SIG-M5 (cell line): ENCODE measurements around the gene S100A2.

ENCODE experiments used
- DNase-seq: peaks from one replicate; lab custom pipeline; 2025; lab: John Stamatoyannopoulos, UW

Gene S100A2

DNA sequence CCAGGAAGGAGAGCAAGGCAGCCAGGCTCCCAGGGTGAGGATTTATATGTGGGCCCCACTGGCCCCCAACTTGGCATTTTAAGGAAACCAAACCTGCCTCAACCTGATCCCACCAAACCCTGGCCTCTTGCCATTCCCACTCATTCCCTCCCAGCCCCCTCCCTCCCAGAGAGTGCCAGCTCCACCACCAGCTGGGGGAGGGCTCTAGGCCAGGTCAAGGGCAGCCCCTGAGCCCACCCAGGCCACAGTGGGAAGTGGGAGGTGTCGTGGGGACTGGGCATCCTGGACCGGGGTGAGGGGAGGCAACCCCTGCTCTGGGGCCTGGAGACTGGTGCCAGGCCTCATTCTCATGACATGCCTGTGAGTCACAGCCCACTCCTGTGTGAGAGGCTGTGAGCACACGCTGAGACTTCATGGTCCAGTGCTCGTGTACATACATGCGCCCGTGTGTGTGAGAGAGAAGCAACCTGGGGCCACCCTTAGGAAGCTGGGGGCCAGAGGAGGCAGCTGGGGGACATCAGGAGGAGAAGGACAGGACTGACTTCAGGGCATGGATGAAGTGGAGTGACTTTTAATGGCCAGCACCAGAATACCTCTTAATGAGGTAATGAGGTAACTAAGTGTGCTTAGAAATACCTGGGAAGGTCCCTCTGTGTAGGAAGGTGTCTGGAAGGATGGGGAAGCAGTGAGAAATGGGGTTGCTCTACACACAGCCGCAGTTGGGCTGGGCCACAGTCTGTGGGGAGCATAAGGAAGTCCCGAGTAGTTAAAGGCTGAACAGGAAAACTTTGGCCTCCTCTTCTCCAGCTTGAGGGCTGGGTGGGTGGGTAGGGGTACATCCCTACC, at the start of gene S100A2:
TSS of gene S100A2 (minus strand) at position 316 of the 846 bp plus-strand sequence. CDS start 1,967 bp downstream, outside the sequence.
- DNase-seq: no peak

DNA sequence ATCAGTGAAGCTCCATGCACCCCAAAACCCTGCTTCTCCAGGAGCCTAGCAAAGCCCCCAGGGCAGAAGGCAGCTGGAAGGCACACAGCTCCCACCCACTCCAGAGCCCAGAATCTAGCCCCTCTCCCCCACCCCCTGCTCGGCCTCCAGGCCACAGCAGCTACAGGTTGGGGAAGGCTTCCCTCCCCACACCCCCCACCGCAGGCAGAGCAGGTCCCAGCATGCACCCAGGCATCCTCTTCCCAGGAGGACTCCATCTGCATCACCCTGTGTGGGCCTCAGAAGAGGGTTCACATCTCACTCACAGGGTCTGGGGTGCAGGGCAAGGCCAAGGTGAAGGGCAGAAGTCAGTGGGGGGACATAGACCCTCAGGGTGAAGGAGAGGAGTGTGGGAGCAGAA, 49.8 kb upstream of the S100A2 start:
- no peak for DNase-seq

DNA sequence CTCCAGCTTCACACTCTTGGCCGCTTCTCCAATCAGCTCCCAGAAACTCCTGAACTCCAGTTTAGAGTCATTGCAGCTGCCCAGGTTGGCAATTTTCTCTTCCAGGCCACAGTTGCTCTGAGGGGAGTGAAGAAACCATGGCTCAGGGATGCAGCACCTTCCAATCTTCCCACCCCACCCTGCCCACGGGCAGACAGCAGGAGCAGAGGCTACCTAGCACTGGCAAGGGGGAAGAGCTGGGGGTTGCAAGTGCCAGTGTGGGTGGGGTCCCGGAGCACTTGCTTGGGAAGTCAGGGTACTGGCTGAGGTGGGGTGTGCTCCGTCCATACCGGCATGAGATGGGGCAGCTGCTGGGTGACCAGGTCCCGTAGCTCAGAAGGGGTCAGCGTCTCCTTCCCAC, 49.3 kb upstream of the S100A2 start:
- no peak for DNase-seq

DNA sequence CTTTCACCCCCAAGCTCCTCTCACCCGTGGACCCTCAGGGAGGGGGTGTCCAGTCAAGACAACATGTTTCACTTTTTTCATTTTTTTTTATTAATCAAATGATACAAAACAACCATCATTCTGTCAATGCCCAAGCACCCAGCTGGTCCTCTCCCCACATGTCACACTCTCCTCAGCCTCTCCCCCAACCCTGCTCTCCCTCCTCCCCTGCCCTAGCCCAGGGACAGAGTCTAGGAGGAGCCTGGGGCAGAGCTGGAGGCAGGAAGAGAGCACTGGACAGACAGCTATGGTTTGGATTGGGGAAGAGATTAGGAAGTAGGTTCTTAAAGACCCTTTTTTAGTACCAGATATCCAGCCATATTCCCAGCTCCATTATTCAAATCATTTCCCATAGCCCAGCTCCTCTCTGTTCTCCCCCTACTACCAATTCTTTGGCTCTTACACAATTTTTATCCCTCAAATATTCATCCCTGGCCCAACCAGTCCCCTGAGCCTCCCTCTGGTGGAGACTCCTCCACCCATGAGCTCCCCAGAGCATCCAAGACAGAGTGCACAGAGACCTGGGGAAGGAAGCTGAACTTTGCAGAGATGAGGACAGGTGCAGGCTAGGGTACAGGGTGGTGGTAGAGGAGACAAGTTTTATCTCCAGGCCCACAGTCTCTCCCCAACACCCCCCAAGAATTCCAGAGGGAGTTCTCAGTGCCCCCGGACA, 48.7 kb upstream of the S100A2 start:
- no peak for DNase-seq

DNA sequence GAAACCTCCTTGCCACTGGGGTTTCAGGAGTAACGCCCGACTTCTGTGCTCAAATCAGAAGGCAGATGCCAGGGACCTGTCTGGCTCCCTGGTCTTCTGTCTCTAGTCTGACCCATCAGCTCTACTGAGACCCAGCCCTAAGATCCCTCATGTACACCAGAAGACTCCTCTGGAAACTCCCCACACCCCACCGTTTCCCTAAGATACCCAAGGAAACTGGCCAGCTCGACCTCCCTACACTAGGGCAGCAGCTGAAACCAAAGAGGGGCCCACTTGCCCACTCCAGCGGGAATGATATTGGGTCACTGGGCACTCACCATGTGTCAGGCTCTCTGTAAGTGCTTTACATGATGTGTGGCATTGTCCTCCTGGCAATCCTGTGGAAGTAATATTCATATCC, 47.8 kb upstream of the S100A2 start:
- DNase-seq: no peak

DNA sequence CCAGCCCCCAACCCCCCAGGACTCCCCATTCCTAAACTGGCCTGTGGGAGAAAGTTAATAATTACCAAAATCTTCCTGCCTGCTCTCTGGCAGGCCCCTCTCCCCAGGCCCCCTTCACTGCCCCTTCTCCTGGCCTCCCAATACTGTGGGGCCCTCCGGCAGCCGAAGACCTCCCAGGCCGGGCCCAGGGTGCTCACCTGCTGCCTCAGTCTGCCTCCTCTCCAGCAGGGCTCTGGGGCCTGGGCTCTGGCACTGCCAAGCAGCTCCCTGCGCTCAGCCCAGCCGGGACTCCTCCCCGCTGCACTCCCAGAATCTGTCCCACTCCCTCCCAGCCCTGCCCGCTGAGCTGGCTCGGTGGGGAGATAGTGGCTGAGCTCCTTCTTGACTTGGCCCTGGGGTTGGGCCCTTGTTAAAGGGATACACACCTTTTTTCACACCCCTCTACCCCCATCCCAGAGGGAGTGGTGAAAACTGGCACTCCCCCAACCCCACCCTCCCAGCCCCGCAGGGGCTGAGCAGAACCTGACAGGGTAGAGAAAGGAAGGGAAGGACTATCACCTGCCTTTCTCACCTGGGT, 47.2 kb upstream of the S100A2 start, which contains the start of gene S100A16:
TSS of gene S100A16 (minus strand) at position 383 of the 577 bp plus-strand sequence. CDS start 4,986 bp downstream, outside the sequence.
- no peak for DNase-seq

DNA sequence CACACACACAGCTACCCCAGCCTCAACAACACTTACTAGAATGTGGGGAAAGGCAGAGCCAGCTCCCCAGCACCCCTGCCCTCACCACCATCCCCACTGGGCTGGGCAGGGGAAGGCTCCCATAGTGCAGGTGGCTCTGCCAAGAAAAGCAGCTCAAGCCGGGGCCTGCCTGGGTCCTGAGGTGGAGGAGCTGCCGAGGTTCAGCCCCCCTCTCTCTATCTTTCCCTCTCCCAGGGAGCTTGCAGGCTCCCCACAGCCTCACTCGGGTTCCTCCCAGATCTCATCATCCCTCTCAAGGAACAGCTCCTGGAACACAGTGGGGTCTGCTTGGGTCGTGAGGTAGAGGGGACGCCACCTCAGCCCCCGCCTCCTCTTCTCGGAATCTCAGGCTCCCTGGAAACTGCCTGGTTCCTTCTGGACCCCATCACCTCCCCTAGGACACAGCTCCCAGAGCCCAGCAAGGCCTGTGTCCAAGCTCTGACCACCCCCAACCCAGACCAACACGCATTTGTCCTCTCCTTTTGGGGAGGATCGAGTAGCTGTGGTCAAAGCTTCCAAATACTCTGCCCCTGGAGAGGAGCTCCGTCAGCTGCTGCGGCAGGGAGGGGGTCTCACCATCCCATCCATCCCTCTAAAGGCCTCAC, 46.6 kb upstream of the S100A2 start:
- no peak for DNase-seq

DNA sequence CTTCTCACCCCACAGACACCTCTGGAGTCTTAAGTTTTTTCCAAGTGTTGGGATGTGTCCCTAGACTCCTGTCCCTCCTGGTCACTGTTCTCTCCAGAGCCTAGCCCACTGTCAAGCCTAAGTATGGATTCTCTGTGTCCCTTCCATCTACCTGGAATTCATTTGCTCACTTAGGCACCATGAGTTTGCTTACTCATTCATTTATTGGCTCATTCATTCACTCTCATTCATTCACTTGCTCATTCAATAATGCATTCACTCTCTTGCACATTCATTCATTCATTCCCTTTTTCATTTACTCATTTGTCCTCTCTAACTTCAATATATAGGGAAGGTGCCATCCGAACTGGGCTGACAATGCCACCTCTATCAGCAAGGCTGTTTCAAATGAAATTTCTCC, 45.7 kb upstream of the S100A2 start:
- no peak for DNase-seq

DNA sequence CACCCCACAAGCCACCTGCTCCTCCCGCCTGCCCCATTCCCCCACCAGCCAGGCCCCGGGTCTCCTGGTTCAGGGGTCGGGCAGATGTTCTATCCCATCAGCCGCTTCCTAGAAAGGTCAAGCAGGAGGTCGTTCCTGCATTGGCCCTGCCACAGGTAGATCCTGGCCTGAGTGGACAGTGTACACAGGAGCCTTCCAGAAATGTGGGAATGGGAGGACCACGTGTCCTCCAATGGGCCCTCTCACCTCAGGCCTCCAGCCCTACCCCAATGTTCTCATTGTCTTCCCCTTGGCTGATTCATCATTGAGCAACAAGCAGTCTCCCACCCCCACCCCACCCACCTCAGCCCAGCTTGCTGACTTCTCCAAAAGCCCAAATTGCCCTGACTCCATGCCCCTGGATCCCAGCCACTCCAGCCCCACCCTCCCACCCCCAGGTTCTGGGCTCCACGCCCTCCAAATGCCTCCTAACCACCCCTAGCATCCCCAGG, 45.2 kb upstream of the S100A2 start:
- DNase-seq: no peak

DNA sequence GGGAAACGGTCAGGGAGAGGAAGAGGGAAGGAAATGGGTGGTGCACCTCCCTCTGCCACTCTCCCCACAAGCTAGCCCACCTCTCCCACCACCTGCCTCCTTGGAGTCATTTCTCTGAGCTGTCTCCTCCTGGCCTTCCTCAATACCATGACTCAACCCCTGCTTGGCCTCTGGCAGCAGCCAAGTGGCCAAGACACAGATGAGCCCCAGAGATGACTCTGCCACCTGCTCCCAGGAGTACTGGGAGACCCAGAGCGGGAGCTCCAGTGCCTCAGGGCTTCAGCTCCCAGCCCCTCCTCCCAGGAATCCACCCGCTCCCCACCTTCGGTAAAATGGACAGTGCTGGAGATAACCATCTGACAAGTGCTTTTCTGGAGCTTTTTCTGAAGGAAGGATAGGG, 44.7 kb upstream of the S100A2 start:
- no peak for DNase-seq

DNA sequence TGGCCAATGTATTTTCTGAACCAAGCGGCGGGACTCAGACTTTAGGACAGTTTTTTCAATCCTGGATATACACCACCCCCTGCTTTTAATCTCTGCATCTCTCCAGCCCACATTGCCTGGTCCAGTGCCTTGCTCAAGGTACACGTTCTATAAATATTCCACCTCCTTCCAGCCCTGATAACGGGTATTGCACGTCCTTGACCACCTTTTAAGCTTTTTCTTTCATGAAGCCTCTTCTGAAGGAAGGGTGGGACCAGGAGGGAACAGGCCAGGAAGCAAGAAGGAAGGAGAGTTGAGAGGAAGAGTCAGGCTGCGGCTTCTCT, 43.9 kb upstream of the S100A2 start:
- DNase-seq: no peak

DNA sequence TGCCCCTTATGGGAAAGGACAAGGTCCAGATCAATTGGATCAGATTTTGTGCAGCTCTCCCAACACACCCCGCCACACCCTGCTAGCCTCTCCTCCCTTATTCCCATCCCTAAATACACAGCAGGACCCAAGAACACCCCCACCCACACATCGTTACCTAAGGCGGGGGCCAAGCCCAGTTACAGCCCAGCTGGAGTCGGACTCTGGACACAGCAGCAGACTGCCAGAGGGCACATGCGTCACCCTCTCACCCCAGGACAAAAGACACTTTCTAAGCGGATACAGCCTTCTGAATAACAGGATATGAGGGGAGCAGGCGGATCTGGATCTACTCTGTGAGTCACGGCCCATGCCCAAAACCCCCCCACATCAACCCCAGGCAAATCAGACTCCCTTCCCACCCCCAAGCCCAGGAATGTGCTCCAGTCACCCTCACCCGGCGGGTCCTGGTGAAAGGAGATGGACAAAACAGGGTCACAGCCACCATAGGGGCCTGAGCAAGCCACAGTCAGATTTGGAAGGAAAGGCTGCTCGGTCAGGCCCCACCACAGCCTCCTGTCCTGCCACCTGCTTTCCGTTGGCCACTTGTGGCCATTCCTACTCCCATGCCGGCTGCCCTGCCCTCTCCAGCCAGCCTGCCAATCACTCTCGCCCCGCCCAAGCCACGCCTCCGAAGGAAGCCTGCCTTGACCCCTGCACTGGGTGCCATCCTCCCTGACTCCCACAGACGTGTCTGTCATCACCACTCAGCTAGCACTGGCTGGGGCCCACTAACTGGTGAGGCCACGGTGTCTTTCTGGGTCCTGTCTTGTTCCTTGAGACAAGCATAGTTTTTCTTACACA, 43.3 kb upstream of the S100A2 start:
- DNase-seq: no peak

DNA sequence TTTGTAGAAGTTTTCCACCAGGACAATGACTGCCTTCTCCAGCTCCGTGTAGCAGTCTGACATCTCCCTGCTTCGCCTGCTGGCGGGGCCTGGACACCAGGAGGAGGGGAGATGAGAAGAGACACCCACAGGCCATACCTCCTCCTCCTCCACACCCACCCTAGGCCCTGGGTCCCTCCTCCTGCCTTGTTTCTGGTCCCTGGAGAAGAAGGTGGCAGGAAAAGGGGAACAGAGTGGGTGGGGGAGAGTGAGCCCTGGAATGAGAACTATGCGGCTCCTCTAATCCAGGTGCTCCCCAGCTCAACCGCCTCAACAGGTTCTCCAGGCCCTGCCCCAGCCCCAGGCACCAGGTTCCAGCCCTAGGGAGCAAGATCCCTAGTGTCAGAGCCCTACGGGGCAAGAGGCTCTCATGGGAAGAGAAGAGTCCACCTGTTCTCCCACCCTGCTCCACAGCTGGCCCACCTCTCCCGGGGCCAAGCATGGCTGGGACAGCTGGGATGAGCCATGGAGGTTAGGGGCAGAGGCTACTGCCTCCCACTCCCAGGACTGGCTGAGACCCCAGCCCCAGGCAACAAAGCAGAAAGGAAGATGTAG, 42.5 kb upstream of the S100A2 start:
- no peak for DNase-seq

DNA sequence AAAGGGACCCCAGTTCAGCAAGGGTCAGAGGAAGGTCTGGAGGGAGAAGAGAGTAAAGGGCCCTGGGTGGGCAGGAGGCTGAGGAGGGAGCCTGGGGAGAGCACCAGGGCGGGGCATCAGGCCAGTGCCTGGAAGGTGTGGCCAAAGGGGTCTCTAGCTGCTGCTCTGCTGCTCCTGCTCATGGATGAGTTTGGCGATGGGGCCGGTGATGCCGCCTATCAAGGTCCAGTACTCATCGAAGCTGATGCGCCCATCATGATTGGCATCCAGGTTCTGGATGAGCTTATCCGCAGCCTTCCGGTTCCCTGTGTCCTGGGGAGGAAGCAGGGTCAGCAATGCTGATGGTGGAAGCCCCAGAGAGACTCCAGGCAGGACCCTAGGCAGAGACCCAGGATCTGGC, 41.7 kb upstream of the S100A2 start:
- no peak for DNase-seq

DNA sequence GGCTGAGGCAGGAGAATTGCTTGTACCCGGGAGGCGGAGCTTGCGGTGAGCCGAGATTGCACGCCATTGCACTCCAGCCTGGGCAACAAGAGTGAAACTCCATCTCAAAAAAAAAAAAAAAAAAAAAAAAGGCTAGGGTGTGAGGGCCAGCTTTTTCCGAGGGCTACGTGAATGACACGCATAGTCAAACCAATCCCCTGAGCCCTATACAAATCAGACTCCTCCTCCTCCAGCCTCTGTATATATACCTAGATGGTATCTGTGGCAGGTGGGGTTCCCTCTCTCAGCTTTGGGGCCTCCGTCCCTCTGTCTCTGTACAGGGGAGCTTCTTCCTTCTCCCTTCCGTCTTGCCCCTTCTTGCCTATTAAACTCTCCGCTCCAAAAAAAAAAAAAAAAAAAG, 40.5 kb upstream of the S100A2 start:
- no peak for DNase-seq

DNA sequence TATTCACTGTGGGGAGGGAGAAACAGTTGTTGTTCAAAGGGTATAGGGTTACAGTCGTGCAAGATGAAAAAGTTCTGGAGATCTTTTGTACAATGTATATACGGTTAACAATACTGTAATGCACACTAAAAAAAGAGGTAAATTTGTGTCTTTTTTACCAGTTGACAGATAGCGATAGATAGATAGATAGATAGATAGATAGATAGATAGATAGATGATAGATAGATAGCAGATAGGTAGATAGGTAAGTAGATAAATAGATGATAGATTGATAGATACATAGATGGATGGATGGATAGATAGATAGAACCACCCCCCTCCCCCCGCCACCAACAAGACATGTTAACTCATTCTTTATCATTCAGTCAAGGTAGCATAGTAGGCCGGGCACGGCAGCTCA, 37.1 kb upstream of the S100A2 start:
- DNase-seq: no peak

DNA sequence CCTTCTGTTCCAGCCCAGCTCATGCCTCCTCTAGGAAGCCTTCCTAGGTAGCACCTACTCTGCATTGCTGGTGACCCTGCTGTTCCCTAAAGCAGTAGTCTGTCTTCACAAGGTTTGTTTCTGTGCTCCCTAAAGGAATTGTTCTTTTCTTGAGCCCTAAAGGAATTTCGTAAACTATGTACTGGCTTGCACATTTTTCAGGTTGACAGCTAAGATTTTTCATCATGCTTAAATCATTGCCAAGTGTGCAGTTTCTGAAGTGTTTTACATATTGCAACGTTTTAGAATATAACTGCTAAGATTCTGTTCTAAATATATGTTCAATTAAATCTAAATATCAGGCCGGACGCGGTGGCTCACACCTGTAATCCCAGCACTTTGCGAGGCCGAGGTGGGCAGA, 34.2 kb upstream of the S100A2 start:
- no peak for DNase-seq

DNA sequence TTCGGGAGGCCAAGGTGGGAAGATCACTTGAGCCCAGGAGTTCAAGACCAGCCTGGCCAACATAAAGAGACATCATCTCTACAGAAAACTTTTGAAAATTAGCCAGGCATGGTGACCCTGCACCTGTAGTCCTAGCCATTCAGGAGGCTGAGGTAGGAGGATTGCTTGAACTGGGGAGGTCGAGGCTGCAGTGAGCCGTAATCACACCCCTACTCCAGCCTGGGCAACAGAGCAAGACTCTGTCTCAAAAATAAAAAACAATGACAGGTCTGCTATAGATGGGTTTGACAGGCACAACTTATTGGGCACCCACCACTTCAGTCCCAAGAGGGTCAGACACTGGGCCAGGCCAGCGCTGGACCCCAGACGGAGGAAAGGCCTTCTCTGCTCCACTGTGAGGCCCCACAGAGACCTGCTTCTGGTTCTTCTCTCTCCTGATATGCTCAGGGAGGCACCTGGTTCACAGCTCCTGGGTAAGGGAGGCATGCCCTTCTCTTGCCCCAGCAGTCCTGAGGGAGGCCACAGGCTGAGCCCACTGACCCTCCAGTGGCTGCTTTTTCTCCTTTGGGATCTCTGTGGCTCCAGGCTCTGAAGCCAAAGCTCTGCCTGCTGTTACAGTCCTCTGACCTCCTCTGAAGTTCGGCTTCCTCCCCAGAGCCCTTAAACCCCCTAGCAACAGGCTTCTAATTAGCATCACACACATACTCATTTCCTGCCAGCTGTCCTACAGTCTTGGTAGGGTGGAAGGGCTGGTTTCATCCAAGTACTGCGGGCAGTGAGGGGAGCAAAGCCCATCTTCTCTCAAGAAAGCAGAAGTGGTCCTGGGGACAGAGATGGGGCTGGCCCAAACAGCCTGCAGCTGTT, 32.9 kb upstream of the S100A2 start:
- peak; percentile 98 for DNase-seq

DNA sequence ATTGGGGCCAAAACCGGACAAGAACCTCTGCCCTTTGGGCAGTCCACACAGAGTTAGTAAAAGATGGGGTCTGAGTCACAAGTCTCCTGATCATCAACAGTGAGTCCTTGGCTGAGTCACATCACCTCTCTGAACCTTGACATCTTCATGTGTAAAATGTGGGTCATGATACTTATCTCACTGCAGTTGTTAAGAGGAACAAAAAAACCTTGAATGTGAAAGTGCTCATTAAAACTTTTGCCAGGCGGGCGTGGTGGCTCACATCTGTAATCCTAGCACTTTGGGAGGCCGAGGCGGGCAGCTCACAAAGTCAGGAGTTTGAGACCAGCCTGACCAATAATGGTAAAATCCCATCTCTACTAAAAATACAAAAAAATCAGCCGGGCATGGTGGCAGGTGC, 31.6 kb upstream of the S100A2 start:
- DNase-seq: no peak

DNA sequence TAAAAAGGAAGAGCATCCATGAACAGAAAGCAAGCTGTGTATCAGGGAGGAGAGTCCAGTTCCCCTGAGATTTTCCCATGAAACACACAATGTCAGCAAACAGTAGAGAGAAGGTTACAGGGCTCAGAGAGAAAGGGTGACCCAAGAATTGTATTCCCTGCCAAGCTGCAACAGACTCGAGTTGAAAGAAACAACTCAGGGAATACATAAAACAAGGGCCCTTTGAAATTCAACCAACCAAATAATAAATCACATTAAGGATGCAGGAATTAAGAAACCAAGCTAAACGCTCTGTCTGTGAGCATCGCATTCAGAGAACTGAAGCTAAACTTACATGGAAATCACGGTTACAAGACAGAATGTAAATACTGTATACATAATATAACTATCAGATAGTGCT, 27.1 kb upstream of the S100A2 start:
- DNase-seq: no peak
